GM21423 (cell line): Measurements from ENCODE around the gene TRMO.

Source experiments
- ATAC-seq: cut with Tn5 transposase; IDR thresholded peaks from one replicate; pipeline ENCODE4 v1.9.1; 2021; ENCODE audit warnings: mild to moderate bottlenecking, moderate library complexity; ENCODE audit not compliant: unreplicated experiment

TRMO gene

GRCh38 chr9:97940233-97940632, 17.9 kb upstream of the TRMO start:
- no peak for ATAC-seq

GRCh38 chr9:97938081-97938644, 15.9 kb upstream of the TRMO start, which contains the start of gene HEMGN:
Gene HEMGN, minus strand, starts transcription at chr9:97938172. Its CDS starts 36 bp downstream, at chr9:97938136.
- ATAC-seq: peak; percentile 67

- ATAC-seq: no peak
These were observed 14.7 kb upstream of the TRMO start for GRCh38 chr9:97936998-97937397.

GRCh38 chr9:97935276-97935675, 13.0 kb upstream of the TRMO start:
- no peak for ATAC-seq

- ATAC-seq: no peak
These were observed 12.2 kb upstream of the TRMO start for GRCh38 chr9:97934321-97935115.

GRCh38 chr9:97933297-97933998, 11.1 kb upstream of the TRMO start:
- no peak for ATAC-seq

GRCh38 chr9:97930972-97931371, 8.7 kb upstream of the TRMO start:
- ATAC-seq: no peak

- ATAC-seq: no peak
These were observed 6.8 kb upstream of the TRMO start for GRCh38 chr9:97928986-97929604.

- ATAC-seq: no peak
These were observed 3.4 kb upstream of the TRMO start for GRCh38 chr9:97925497-97926334.

GRCh38 chr9:97924386-97924785, 2.1 kb upstream of the TRMO start:
- ATAC-seq: no peak

- ATAC-seq: peak; percentile 26
These were observed 1.3 kb upstream of the TRMO start for GRCh38 chr9:97923529-97924108.

- ATAC-seq: no peak
These were observed 3.0 kb downstream of the TRMO start for GRCh38 chr9:97919217-97919813.

GRCh38 chr9:97918611-97919010, 3.7 kb downstream of the TRMO start:
- no peak for ATAC-seq

- no peak for ATAC-seq
These were observed 10.3 kb downstream of the TRMO start for GRCh38 chr9:97911970-97912369.

GRCh38 chr9:97911528-97911927, 10.8 kb downstream of the TRMO start:
- ATAC-seq: no peak

GRCh38 chr9:97910357-97910756, 11.9 kb downstream of the TRMO start:
- ATAC-seq: no peak

- ATAC-seq: no peak
These were observed 13.6 kb downstream of the TRMO start for GRCh38 chr9:97908705-97909104.

GRCh38 chr9:97907632-97908031, 14.7 kb downstream of the TRMO start:
- no peak for ATAC-seq

GRCh38 chr9:97907046-97907445, 15.3 kb downstream of the TRMO start:
- ATAC-seq: no peak
